Inferior parietal cortex (tissue), 1 donor: ENCODE results near the gene TAL1.

Source experiments
- DNase-seq: peaks from one replicate; pipeline ENCODE4 v3.0.0-alpha.2; 2016; ENCODE audit errors: extremely low spot score

The TAL1 gene

GRCh38 chr1:47229886-47230691 lies 1.9 kb downstream of the TAL1 start:
- DNase-seq = no peak

DNA sequence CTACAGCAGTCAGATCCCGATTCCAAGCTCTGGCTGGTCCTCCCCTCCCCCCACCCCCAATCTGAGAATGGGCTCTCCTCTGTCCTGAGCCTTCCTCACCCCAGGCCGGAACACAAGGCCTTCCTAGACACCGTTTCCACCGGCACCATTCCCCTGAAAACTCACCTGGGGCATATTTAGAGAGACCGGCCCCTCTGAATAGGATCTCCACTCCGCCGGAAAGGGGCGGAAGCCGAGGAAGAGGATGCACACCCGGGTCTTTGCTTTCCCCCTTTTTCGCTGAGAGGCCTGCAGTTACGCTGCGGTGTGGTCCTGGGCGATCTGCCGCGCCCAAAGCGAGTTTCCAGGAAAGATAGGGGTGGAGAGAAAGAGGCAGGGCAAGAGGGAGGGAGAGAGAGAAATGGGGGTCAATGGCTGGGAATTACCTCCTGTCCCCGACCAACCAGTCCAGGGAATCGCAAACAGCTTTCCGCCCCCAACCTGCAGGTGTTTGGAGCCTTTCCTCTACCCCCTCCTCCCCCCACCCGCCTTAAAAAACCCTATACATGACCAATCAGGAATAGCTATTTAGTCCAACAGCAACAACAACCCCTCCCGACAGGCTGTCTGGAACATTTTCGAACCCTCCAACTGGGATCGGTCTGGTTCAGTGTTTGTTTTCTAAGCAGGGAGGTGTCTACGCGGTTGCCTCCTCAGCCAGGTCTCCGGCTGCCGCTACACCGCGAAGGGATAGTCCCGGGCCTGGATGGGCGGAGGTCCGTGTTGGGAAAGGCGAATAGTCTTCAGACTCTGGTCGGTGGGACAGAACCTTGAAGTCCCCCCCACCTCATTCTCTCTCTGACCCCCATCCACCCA lies 2.8 kb downstream of the TAL1 start:
- DNase-seq = no peak

- DNase-seq = no peak
Measured at GRCh38 chr1:47228644-47229030, 3.4 kb downstream of the TAL1 start.

- no peak for DNase-seq
Measured at GRCh38 chr1:47227341-47228232, 4.4 kb downstream of the TAL1 start.

DNA sequence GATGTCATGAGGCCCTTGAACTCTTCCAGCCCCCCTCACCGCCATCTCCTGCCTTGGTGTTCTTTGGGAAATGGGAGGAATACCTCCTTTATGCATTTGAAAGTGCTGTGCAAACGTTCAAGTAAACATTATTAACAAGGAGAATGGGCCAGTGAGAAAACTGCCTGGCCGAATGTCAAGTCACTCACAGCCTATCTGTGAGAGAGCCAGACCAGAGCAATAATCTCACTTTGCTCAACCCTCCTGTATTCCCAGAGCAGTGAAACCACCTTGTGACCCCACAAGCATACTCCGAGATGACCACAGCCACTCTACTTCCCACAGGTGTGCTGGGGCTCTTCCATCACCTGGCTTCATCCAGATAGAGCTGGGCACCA lies 5.2 kb downstream of the TAL1 start:
- DNase-seq = no peak

DNA sequence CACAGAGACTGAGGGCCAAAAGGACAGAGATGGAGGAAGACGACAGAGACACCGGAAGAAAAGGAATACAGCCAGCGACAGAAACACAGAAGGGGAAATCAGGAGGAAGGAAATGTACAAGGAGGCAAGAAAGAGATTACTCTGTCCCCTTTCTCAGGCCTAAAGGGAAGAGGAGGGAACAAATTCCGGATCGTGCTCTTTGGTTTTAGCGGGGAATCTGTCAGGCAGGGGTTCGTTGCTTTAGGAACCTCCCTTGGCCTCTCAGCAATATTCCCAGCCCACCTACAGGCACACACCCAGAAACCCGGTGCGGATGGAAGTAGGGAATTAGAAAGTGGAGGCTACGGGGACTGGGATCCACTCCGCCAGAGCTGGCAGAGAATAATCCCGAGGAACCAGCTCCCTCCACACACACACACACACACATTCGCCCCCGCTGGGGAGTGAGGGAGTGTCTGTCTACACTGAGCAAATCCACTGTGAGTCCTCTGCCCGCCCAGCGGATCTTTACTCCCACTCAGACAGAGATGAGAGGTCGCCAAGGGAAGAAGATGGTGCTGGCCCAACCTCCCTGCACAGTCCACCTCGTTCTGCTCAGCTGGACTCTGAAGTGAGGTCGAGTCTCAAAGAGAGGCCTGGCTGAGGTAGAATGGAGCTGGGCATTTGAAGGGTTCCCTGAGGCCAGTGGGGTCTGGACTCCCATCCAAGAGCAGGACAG lies 5.7 kb downstream of the TAL1 start:
- DNase-seq = no peak

DNA sequence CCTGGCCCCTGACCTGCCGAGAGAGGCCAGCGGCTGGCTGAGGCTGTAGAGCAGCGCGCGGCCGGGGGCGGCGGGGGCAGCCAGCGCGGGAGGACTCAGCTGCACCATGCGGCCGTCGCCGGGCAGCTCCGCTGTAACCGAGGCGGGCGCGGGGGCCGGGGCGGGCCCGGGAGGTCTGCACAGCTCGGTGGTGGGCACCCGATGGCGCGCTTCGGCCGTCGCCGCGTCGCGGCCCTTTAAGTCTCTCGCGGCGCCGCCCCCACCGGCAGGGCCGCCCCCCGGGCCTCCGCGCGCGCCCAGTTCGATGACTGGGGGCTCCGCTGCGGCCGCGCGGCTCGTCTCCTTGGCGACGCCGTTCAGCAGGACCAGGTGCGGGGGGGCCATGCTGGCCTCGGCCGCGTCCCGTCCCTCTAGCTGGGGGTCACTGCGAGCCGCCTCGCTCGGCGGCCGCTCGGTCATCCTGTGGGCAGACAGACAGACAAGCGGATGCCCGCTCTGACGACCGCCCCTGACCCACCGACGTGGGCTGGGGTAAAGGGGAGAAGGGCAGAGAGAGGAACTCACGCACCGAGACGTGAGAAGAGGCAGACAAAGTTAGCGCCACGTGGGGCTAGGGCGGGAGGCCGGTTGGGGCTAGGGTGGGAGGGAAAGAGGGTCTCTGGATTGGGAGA lies 6.5 kb downstream of the TAL1 start:
- no peak for DNase-seq

DNA sequence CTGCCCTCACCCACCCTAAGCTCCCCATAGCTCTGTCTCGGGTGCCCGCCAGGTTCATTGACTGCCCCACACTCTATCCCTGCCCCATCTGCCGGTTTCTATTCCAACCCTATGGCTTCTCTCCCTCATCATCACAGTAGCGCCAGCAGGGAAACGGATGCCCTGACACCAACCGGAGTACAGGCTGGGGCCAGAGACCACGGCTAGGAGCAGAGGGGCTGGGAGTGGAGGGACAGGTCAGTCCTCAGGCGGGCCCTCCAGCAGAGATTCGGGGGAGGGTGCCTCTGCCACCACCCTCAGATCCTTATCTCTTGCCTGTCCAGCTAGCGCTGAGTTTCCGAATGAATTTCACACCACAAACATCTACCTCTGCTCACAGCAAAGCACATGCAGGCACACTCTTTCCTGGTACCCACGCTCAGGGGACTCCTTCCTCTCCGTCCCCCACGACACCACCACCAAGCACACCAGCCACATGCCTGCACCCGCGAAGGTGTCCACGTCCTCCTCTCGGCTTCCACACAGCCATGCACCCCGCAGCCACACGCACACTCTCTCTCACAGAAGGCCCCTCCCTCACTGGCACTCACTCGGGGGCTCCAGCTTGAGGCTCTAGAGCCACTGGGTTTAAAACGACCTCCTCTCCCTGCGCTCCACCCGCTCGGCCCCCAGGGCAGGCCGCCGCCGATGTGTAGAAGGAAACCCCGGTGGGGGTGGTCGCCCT lies 7.2 kb downstream of the TAL1 start:
- no peak for DNase-seq

DNA sequence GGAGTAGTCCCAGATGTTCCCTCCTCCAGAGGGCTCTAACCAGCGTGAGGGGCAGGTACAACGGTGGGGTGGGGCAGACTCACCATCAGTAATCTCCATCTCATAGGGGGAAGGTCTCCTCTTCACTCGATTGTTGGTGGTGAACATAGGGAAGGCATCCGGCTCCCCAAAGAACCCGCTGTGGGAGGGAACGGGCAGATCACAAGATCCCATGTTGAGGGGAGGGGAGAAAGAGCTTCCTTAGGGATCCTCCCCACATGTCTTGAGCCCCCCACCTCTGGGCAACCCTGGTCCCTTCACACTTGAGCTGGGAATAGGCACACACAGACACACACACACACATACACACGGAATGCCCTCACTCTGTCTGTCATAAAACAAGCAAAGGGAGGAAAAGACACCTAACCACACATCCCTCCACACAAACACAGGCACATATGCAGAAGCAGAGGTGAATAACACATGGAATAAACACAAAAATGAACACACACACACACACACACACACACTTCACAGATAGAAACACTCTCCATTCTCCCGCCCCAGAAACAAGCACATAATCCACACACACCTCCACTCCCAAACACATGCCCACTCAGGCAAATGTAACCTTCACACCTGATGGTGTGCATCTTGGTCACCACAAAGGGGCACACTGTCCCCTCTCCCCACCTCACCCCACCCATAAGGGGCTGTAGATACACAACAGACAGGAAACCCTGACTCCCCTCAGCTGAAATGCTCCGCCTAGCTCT lies 7.9 kb downstream of the TAL1 start:
- DNase-seq = no peak

DNA sequence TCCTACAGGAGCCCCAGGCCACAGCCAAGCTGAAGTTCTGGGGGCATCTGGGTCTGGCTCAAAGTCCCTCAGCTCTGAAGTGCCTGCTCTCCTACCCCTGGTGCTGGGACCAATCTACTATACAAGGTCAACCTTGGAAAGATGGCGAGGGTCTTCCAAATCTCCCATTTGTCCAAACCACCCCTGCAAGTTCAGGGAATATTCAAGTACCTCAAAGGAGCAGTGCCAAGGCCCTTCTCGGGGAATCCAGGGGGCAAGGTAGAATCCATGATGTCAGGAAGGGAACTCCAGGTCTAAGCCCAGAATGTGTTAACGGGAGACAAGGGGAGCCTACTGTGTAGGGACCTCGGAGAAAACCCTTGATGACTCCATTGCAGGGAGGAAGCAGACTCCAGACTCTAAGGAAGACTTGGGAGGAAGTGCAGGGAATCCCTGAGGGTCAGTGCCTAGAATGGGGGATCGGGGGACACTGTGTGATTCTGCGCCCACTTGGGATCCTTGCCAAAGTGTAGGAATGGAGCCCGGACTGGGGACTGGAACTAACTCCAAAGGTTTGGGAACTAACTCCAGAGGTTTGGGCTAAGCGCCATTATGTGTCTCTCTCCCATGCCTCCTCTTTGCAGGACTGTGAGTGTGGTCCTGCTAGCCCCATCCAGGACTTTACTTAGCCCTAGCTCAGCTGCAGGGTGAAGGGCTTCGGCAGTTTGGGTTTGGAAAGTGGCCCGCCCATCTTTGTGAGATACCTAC lies 8.7 kb downstream of the TAL1 start:
- no peak for DNase-seq

- DNase-seq = no peak
Measured at GRCh38 chr1:47222476-47222875, 9.5 kb downstream of the TAL1 start.

DNA sequence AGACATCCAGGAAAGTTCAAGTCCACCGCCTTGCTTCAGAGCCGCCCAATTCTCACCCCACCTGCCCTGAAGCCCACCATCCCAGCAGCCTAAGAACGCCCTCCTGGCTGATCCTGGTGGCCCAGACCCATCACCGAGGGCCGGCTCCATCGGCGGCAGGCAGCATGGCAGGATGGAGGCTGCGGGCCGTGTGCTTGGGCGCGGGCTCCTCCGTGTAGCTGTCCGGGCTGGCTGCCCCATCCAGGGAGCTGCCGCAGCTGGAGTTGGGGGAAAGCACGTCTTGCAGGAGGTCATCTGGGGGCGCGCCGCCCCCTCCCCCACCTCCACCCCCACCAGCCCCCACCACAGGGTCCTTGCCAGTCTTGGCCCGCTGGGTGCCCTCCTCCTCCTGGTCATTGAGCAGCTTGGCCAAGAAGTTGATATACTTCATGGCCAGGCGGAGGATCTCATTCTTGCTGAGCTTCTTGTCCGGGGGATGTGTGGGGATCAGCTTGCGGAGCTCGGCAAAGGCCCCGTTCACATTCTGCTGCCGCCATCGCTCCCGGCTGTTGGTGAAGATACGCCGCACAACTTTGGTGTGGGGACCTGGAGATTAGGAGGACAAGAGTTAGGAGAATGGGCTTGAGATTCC lies 12.3 kb downstream of the TAL1 start:
- DNase-seq = no peak

DNA sequence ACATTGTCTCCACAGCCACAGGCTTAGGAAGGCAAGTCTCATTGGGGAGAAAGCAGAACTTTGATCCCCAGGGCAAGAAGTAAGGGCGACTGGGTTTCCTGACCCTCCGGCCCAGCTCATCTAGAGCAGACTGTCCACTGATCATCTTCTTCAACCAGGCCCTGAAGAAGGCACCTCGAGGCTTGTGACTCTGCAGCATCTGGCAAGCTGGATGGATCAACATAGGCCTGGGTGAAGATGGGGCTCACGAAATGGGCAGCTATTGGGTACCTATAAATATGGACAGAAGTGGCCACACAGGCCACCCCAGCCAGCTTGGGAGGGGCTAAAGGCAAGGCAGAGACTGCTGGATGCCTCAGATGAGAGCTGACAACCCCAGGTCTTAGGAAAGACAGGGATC lies 13.0 kb downstream of the TAL1 start:
- no peak for DNase-seq

DNA sequence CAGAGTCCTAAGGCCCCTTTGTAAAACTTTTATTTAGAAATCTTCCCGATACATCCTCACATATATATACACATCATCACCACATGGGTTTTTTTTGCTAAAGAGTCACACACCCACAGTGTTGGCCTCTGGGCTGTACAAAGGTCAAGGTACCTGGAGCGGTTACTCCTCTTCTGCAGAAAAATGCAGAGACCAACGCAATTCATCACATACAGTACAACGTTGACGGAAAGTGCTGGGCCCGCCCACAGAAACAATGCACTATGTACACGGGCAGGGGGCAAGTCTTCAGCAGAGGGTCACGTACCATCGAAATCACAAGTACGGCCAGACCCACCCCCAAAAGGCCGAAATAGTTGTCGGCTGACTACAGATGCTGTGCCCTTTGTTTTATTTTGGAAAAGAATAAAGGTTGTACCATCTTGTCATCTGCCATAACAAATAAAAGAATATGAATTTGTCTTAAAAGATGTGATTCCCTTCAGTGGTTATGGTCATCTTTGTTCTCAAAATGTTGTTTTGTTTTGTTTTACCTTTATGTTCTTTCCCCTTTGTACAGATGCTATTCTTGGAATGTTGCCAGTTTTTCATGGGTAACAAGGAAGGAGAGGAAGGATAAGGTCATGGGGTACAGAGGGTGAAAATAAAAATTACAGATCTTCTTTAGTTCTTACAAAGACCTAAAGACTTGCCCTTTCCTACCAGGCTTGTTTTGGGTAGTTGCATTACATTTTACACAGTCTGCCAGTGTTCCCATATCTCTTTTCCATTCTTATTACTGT lies 15.6 kb downstream of the TAL1 start:
- DNase-seq = no peak

DNA sequence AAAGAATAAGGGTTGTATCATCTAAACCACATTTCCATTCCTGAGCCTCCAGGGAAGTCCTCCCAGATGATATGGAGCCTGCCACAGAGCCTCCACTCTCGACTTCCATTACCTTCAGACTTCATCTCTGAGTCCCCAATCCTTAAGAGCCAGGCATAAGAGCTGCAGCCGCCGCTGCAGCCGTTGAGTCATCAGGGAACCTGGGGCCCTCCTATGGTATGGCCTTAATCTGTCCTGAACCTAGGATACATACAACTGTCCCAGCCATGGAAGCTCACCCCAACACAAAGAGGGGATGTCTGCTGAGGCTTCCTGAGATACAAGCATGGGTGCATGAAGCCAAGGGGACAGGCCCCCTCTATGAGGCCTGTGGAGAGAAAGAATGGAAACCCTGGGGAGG lies 16.3 kb downstream of the TAL1 start:
- no peak for DNase-seq

GRCh38 chr1:47214549-47214948 lies 17.5 kb downstream of the TAL1 start:
- DNase-seq = no peak

DNA sequence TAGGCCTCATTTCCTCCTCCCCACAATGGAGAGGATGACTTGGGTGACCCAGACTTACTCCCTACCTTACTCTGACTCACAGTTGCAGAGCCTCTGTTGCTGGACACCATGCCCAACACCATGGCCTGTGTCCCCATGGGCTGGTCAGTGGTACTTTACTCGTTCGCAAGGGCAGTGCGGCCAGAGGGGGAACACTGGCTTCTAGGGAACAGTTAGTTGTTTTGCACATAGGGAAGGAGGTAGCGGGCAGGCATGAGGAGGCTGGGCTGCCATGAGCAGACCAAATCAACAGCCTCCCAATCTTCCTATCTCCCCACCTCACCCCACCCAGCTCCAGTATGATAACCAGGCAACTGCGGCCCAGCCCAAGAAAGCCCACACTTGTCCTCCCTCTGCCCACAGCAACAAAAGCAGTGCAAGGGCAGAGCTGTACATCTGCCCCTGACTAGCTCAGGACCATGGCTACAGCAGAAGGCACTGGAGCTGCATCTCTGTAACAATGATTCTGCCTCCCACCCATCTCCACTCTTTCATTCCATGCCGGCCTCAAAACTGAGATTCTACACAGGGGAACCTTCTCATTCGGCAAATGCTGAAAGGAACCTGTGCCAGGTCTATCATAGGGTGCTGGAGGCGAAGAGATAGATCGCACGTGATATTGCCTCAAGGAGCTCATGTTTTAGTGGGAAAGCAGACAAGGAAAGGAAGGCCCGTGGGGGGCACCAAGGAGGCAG lies 18.6 kb downstream of the TAL1 start:
- no peak for DNase-seq
